Fibroblast of skin of scalp (primary cell): ENCODE data around the gene TSHZ1.
"Not testable (repeated sequence)": the region's sequence is repeated elsewhere in the genome, so short reads cannot be mapped to it uniquely, and the experiment has no call there.

Source experiments
- DNase-seq: peaks from one replicate; pipeline ENCODE4 v3.0.0-alpha.2; 2013

The TSHZ1 gene

DNA sequence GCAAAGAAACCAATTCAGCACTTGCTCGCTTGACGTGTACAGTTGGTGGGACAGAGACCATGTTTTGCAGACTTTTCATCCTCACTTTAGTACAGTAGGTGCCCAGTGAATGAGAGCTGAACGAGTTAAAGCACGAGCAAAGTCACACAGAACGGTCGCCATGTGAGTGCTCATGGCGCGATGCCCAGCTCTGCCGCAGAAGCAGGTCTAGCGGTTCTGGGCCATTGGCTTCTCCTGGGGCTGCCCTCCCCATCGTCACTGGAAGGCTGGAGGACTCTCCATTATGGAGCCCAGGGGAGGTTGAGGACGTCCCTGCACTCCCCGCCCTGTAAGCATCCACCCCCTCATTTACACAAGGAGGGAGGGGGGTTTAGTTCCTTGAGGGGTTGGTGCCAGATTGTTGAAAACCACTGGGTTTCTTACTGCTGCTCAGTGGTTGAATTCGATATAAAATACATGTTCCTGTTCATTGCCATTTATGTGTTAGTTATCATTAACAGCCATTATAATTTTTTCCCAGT, 26.6 kb upstream of the TSHZ1 start:
- no peak for DNase-seq

DNA sequence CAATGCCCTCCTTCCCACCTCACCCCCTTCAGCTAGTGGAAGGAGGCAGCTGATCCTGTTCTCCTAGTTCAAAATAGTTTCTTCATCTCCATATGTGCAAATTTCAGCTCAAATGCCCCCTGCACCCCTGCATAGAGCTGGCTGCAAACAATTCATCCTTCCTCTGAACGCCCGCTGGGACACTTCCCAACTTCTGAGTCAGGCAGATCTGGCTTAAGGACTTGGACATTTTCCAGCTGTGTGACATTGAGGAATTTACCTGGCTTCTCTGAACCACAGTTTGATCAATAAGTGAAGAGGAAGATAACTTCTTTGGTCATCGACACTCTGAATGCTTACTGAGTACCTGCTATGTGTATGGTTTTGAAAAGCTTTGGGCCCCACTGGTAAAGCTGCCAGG, 25.1 kb upstream of the TSHZ1 start:
- DNase-seq, result no peak

DNA sequence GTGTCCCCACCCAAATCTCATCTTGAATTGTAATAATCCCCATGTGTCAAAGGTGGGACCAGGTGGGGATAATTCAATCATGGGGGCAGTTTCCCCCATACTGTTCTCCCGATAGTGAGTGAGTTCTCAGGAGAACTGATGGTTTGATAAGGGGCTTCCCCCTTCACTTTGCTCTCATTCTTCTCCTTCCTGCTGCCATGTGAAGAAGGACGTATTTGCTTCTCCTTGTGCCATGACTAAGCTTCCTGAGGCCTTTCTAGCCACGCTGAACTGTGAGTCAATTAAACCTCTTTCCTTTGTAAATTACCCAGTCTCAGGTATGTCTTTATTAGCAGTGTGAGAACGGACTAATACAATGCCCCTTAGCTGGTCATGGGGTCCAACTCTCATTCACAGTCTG, 22.9 kb upstream of the TSHZ1 start:
- not testable (repeated sequence) for DNase-seq

DNA sequence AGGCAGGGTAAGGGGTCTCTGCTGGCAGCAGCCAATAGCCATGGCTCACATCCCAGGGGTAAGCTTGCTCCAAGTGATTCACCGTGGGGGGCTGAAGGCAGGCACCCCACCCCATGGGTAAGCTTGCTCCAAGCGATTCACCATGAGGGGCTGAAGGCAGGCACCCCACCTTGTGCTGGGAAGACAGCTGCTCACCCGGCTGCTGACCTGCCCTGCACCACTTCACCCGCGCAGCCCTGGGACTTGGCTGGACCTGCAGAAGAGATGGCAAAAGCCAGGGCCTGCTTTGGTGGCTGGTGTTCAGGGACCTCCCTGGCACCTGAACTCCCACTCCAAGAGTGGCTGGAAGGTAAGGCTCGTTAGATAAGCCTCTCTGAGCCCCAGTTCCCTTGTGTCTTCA, 20.9 kb upstream of the TSHZ1 start:
- DNase-seq, result no peak

DNA sequence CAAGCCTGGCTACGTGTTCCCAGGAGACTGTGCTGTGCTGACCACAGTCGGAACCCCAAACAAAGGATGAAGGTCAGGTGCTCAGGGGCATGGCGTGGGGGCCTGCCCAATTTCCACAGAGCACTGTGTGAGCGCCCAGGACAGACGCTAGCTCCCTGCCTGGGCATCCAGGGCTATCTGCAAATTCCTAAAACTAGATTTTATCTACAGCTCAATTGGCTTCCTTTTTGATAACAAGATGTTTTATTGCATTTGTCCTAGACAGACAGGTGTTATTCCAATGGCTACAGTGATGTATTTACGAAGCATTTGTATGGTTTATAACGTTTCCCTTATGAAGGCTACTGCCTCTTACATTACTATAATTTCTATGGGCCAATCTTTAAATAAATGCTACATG, 17.7 kb upstream of the TSHZ1 start:
- DNase-seq, result no peak

DNA sequence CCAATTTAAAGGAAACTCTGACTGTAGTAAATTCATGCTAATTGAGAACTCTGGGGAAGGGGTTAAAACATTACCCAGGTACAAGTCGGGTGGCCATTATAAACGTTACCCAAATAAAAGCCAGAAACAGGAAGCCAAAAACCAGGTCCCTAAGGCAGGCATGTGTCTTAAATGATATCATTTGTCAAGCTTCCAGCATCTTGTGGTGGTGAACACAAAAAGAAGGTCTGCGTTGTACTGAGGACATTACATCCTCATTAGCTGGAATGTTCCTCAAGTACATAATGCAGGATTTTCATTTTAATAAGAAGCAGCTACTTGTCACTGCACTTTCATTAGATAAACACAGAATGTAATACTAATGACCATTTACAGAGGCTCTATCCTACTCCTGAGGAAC, 12.6 kb upstream of the TSHZ1 start:
- DNase-seq, result no peak

DNA sequence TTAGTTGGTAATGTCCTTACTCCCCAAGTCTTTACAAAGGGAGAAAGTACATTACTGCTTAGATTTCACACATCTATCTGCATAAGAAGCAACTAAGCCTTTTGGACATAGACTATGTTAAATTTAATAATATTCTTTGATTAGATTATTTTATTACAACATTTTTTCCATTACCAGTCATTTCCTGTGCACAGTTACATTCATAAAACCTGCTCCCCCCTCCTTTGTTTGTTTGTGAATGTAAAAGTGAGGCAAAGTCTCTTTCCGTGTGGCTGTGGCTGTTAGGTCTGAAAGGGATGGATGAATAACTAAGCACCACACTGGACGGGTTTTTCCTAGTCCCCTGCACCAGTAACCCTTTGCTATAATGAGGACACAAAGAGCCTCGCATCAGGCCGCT, 11.3 kb upstream of the TSHZ1 start:
- DNase-seq, result no peak

DNA sequence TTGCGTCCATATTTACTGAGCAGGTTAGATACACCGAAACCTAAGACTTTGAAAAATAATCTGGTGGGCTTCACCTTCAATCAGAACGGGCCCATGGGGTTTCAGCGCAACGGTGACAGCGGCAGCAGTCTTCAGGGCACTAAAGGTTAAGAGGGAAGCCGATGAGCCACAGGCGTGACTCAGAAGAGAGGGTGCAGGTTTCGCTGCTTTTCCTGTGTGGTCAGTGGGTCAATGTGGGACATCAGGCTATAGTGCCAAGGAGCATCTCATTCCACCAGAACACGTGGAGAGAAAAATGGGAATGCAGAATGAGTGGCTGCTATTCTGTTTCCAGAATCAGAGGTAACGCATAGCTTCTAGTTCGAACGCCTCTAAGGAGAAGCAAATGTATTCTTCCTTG, 10.5 kb upstream of the TSHZ1 start:
- DNase-seq, result no peak

DNA sequence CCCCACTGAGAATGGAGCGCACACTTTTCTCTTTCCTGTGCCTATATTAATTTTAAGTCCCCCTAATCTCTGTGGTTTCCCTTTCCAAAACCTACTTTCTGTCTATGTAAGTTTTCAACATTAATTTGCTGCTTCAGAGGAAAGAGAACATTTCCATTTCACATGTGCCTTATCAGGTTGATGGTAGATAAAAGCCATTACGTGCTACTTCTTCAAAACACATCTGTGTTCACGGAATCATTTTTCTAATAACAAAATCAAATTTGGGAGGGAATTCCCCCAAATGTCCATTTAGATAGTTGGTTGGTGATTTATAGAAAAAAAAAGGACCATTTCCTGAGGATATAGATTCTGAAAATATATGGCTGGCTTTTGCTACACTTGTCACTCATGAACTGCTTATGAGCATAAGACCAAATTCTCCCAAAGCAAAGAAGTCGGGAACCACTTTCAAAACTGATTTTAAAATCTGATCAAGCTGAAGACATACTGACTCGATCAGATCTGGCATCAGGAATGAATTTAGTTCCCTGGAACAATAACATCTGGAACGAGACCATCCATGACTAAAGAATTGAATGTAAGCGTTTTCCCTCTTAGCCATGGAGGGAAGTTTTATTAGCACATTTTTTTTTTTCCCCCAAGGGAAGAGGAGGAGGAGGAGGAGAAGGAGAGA, 9.9 kb upstream of the TSHZ1 start:
- no peak for DNase-seq

DNA sequence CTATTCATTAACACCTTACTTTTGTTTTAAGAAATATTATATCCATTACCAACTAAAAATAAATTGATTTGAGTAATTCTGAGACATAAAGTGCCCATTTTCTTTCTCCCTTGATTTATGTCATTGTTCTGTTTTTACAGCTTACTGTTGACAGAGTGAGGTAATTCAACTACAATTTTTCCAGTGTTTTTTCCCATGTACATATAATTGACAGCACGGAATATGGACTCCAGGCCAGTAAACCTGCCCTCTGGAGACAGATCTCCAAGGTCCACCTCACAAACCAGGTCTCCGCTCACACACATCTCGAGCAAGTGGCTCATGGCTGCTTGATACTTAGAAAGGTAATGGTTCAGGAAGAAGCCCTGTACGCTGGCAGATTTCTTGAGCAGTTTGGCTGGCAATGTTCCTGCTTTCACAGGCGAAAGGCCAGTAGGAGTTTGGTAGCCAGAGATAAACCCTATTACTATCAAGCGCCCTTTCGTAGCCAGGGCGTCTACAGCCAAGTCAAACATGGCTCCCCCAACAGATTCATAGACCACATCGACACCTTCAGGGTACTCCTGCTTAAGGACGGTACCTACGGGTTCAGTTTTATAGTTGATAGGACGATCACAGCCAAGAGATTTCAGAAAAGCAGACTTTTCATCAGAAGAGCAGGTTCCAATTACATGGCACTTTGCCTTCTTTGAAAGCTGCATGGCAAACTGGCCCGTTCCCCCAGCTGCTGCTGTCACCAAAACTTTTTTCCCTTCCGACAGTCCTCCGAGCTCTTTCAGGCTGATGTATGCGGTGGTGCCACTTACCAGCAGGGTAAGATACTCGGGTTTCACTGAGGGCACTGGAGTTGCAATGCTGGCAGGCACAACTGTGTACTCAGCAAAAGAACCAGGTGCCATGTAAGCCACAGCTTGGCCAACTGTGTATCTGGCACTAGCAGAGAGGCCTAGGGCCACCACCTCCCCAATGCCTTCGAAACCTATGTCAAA, 9.0 kb upstream of the TSHZ1 start:
- no peak for DNase-seq

DNA sequence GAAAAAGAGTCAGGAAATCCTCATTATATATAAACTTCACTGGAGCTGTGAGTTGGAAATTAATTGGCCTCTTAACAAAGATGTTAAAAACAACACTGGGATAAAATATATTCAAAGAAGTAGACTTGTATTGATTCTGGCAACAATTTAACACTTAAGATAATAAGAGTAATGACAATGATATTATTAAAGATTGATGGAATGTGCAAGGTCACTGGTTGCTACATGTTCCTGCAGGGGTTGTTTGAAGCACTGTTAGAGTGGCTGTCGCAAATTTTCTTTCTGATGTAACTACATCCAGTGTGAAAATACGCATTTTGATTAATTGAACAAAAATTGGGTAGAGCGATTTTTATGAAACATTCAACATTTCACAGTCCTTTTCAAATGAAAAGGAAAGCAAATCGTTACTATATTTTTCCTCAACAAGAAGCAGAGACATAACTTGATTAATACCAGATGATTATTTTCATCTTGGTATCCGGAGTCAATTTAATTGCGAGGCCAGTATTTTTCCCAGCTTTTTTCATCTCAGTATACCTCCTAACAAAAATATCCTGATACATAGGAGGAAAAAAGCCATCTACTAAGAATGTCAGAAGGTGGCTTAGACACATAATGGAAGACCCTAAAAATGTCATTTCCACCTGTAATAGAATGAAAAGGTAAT, 7.8 kb upstream of the TSHZ1 start:
- DNase-seq, result no peak

DNA sequence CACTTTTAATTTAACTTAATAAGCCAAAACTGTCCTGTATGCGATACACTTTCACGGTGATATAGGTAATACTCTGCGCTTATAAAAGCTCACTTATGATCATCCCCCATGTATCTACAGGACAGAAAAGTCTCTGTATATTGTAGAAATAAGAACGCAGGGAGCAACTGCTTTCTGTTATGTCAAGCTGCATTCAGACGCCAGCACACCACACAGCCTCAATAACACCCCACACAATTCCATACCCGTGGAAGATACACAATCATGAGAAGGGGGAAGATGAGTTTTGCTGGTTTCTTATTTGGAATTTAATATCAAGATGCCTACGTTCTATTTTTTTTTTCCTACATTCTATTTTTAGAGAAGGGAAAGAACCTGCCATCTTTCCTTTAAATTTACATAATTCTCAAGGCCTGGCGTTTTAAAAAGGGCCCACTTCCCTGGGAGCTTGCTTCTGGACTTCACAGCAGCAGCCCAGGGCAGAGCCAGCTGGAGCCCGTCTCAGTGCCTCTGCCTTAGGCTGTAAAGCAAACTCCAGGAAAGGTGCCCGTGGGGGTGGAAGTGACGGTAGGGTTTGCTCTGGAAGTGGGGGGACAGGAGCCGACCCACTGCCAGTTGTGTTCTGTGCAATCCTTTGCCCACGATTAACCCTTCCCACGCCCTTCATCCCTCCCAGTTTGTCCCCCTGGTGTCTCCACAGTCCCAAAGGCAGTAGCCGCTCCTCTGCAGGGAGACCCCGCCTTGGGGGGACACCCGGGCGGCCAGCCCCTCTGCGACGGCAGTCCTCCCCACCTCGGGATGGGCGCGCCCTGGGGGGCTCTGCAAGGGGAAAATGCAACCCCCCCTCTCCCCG, 7.0 kb upstream of the TSHZ1 start:
- no peak for DNase-seq

DNA sequence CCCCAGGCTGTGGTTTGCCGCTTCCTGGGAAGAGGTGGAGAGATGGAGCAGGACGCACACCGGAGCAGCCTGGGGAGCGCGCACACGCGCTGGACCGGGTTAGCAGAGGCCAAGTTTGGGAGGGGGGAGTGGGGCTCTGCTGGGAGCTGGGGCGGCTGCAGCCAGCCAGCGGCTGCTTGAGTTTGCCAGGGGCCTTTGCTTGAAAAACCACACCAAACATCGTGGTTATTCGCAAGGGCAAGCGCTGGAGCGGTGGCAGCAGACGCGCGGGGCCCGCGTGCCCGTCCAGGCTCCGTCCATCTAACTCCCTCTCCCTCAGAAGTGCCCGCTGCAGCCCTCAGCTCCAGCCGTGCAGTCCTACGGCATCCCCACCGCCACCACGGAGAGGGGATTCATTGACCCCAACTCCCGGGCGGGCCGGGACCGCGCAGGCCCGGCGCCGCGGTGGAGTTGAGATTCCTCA, 6.3 kb upstream of the TSHZ1 start:
- DNase-seq, result no peak

DNA sequence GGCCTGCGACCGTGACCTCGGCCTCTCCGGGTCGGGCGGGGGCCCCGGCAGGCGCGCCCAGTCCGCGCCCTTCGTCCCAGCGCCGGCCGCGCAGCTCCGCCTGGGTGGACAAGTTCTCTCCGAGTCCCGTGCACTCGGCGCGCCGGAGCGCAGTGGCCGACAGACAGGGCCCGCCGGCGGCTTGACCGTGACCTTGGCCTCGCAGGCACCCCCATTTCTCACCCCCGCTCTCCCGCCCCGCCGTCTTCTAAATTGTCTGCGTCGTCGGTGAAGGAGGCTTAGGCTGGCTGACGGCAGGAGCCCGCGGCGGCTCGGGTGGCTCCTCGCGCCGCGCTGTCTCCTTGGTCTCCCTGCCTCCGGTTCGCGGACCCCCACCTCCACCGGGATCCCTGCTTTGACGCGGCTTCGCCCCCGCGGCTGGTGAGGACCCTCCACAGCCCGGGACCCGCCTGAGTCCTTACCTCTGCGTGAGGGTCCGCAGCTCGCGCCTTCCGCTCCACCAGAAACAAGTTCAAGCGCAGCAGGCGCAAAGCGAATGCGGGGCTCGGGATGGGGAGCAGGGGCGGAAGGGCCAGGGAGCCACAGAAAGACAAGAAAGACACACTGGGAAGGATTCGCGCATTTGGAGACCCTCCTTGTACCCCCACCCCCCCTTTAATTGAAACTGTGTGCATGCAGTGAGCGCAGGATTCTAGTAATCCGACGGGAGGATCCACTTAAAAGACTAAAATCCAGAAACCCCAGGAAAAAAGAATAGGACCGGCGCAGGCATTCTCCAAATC, 5.7 kb upstream of the TSHZ1 start:
- no peak for DNase-seq

DNA sequence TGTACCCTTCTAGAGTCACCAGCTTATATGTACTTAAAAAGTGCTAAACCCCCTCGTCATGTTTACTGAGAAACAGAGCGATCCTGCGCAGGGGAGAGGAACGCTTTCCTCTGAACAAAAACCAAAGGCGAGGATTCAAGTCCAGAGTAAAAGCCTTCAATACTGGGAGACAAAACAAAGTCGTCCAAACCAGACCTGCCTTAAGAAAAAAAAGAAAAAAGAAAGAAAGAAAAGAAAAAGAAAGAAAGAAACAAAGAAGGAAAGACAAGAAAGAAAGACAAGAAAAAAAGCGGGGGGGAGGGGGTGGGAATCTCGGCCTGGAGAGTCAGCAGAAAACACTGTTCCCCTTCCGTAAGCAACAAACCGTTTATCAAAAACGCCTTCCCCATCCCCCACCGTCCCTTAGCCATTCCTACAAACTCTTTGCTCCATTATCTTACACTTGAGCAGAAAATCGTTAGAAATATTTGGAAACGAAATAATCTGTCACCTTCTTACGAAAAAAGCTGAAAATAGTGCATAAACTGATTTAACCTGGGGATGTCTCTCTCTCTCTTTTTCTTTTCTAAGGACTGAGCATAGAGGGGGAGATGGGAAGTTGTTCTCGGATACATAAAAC, 5.0 kb upstream of the TSHZ1 start:
- no peak for DNase-seq

DNA sequence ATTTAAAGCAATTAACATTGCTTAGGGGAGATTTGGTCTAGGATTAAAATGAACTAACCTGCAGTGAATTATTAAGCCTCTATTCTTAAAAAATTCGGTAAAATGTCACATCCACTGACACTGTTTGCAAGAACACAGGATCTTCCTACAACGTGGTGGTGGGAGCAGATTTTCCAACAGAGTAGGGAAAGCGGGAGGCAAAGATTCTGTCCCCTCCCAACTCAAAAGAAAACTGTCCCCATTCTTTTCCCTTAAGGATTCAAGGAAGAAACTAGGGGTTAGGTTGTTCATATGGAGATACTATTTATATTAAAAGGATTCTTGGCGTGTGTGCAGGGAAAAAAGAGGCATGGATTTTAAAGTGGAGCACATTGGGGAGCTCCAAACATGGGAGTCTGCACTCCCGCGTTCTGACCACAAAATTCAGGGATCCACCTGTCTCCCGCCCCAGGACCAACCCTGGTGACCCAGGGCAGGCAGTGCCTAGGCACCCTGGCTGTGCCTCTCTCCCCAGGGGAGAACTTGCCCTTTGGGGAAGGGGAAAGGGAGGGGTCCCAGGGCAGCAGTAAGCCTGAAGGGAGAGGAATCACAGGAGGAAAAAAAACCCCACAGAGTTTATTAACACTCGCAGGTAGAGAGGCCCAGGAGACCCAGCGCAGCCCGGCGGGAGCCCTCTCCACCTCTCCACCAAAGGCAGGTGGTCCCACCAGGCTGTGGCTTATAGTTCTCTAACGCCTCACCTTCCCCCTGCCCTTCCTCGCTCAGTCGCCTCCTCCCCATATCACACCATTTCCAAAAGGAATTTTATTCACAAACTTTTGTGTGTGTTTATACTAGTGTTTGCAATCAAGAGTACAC, 3.9 kb upstream of the TSHZ1 start:
- DNase-seq, result no peak

DNA sequence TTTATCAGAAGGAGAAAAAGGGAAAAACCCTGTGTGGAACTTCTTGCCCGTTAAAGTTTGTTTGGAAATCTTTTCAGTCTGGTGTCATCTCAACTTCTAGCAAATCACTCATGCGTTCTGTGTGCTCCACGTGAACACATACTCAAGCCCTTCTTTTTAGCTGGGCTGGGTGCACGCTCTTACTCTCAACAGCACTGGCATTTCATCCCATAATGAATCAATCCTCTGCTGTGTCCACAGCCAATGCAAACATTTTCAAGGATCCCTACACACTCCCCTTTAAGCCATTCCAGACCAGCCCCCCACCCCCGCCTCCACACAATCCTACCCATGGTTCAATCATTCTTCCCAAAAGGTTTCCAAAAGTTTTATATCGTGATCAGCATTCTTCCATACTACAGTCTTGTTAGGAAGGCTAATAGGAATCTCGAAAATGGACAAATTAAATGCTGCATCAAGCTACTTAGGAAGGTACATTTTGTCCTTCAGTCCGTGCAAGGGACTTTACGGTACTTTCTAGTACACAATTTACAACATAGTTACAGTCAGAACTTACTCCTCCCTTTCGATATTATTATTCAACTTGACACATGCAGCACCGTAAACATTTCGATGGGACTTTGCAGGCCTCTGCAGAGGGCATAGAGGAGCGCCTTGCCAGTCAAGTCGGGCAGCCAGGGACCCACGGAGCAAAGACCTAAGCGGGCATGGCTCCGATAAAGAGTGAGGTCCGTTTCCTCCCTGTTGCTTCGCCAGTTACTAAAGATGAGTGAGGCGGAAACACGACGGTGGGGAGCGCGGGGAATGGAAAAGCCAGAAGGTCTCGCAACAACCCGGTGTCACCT, 3.1 kb upstream of the TSHZ1 start:
- DNase-seq, result no peak

DNA sequence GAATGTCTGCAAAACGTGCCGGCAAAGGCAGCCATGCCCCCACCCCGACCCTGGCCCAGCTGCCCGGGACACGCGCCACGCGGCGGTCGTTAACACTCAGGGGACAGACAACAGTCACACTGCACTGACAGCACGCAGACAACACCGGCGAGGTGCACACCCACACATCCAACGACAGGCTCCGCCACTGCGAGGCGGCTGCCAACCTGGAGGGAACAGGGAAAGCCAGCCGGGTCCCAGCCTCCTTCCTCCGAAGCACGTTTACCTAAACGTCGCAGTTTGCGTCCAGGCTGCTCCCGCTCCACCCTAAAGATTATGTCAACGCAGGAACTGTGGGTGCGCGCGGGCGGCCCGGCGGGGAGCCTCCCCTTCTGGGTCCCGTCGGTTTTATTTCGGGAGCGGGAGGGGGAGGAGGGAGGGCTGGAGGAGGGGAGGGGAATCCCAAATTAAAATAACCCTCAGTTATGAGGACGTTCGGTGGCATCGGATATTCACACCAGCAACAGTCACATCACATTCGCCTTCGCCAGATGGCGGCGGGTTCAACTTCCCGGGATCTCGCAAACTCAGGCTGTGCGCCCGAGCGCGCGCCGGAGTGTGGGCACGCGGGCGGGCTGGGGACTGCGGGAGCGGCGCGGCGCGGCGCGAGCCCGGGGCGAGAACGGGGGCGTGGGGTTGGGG, 2.3 kb upstream of the TSHZ1 start:
- DNase-seq, result peak; percentile 62

DNA sequence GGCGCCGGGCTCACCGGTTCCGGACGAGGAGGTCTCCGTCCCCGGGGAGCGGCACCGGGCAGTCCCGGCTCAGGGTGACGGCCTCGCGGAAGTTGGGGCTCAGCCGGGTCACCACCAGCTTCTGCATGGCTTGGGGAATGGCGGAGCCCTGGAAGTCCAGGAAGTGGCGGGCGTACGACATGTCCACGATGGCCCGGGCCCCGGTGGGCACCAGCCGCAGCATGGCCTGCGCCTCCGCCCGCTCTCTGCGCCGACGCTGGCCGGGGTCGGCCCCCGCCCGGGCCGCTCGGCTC, 1.8 kb upstream of the TSHZ1 start:
- no peak for DNase-seq
